Esophagus squamous epithelium (tissue), 4 donors: ENCODE measurements around the gene GZMA.

Experiments
- POLR2A ChIP-seq, 4 donors: fragments of 450-650 bp; IDR thresholded peaks; one replicate each; pipeline ENCODE4 v1.6.1; 2017; ENCODE audit warnings: antibody characterized with exemption in 4 of 4, mild to moderate bottlenecking in 4 of 4, moderate library complexity in 3 of 4
- TF ChIP-seq, protein P1 (sequence below), 6 experiments: fragments of 450-650 bp in 4 of 6; fragments of 200-600 bp in 2 of 6; sonication (generic) in 2 of 6; IDR thresholded peaks; one replicate each; pipeline ENCODE4 v1.5.1; 2016 to 2019; ENCODE audit warnings: antibody characterized with exemption in 6 of 6, mild to moderate bottlenecking in 4 of 6, moderate library complexity in 4 of 6

DNA sequence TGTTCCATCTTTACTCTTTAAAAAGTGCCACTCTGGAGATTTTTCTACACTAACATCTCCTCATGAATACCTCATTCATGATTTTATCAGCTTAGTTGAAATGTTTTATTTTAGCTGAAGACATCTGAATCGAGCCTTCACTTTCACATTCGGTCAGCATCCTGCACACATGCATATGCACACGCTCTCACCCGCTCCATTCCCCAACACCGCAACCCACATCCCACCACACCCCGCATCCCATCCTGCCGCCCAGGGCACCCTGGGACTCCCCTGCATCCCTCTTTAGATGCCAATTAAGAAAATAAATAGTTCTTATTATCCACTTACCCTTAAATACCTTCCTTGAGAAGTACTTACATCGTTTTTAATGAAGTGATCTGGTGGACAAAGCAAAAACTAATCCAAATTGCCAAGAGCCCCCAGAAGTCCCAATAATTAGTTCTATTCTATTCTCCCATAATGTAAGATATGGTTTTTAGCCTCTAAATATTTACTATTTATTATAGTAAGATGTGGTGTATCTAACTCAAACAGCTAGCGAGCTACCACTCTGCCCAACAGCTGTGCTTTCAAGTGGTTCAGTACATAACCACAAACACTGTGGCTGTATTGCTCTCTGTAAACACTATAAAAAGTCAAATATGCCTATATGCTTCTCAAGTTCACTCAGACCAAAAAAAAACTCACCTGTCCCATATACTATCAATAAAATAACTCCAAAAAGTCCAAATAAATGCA, 40.2 kb upstream of the GZMA start:
- TF ChIP-seq, protein P1, sequence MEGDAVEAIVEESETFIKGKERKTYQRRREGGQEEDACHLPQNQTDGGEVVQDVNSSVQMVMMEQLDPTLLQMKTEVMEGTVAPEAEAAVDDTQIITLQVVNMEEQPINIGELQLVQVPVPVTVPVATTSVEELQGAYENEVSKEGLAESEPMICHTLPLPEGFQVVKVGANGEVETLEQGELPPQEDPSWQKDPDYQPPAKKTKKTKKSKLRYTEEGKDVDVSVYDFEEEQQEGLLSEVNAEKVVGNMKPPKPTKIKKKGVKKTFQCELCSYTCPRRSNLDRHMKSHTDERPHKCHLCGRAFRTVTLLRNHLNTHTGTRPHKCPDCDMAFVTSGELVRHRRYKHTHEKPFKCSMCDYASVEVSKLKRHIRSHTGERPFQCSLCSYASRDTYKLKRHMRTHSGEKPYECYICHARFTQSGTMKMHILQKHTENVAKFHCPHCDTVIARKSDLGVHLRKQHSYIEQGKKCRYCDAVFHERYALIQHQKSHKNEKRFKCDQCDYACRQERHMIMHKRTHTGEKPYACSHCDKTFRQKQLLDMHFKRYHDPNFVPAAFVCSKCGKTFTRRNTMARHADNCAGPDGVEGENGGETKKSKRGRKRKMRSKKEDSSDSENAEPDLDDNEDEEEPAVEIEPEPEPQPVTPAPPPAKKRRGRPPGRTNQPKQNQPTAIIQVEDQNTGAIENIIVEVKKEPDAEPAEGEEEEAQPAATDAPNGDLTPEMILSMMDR (IDR thresholded peaks at IDR 0.05): no peak
- no peak for TF ChIP-seq POLR2A (IDR thresholded peaks at IDR 0.05)
